K562 (cell line): Measurements from ENCODE around the gene SMAGP. TPM values are rescaled to one million over a fixed set of nuclear protein-coding genes. Genes with fewer than 3 reads are reported as not detected.

Experiments
- BDP1 ChIP-seq: IDR thresholded peaks from 3 replicates; pipeline ENCODE4 v1.6.1; 2011; ENCODE audit not compliant: insufficient read length, insufficient read depth
- CBFA2T3 ChIP-seq: fragments of 450-650 bp; IDR thresholded peaks from 2 replicates; pipeline ENCODE4 v1.6.1; 2017
- CTCFL ChIP-seq: IDR thresholded peaks from 2 replicates; pipeline ENCODE4 v1.6.1; 2011; ENCODE audit warnings: borderline replicate concordance, low read depth, mild to moderate bottlenecking, moderate library complexity, low read length; ENCODE audit not compliant: insufficient read depth, poor library complexity, severe bottlenecking
- E2F8 ChIP-seq: fragments of 450-650 bp; IDR thresholded peaks from 2 replicates; pipeline ENCODE4 v1.7.1; 2018; ENCODE audit warnings: mild to moderate bottlenecking, low read depth; ENCODE audit not compliant: partially characterized antibody
- ELF2 ChIP-seq: fragments of 250-450 bp; sonication (Bioruptor Pico); IDR thresholded peaks from 2 replicates; pipeline ENCODE4 v1.5.0; 2021; ENCODE audit warnings: mild to moderate bottlenecking
- ETV6 ChIP-seq, 3 experiments: fragments of 150-350 bp in 1 of 3; sonication (generic) in 1 of 3; formaldehyde crosslinking in 1 of 3; IDR thresholded peaks; 2 replicates each; pipeline versions ENCODE4 v1.6.1 to v1.8.0; 2014 to 2022; ENCODE audit warnings: borderline replicate concordance in 2 of 3, low read depth in 2 of 3, antibody characterized with exemption in 1 of 3, low read length in 1 of 3, mild to moderate bottlenecking in 1 of 3, missing genetic modification reagents in 1 of 3
- HNRNPL ChIP-seq: fragments of 200-400 bp; formaldehyde crosslinking; IDR thresholded peaks from 2 replicates; pipeline ENCODE4 v1.6.1; 2017; ENCODE audit warnings: low read depth, mild to moderate bottlenecking, low read length
- IRF2 ChIP-seq: sonication (generic); formaldehyde crosslinking; IDR thresholded peaks from 2 replicates; pipeline ENCODE4 v1.8.1; 2022; ENCODE audit warnings: mild to moderate bottlenecking, missing genetic modification reagents
- KDM5B ChIP-seq: fragments of 200-600 bp; sonication (generic); IDR thresholded peaks from 2 replicates; pipeline ENCODE4 v1.6.1; 2012; ENCODE audit warnings: low read depth, mild to moderate bottlenecking, moderate library complexity, low read length, control low read depth, inconsistent platforms; ENCODE audit not compliant: insufficient replicate concordance
- MCM7 ChIP-seq, 2 experiments: fragments of 450-650 bp; IDR thresholded peaks; 2 replicates each; pipeline ENCODE4 v1.6.1; 2016 to 2018
- NELFE ChIP-seq: IDR thresholded peaks from 2 replicates; pipeline ENCODE4 v1.6.1; 2011; ENCODE audit warnings: mild to moderate bottlenecking; ENCODE audit not compliant: insufficient read depth, insufficient read length
- POLR2H ChIP-seq: IDR thresholded peaks from 2 replicates; pipeline ENCODE4 v1.6.1; 2016; ENCODE audit warnings: missing genetic modification characterization, low read depth, mild to moderate bottlenecking, control low read depth, missing compliant biosample characterization, moderate library complexity
- RBFOX2 ChIP-seq: fragments of 200-400 bp; formaldehyde crosslinking; IDR thresholded peaks from 2 replicates; pipeline ENCODE4 v1.6.1; 2017; ENCODE audit warnings: low read depth, mild to moderate bottlenecking, low read length, moderate library complexity
- RFX5 ChIP-seq: IDR thresholded peaks from 2 replicates; pipeline ENCODE4 v1.6.1; 2011; ENCODE audit warnings: low read depth, mild to moderate bottlenecking, improper control_type of control experiment, low read length
- SMAD4 ChIP-seq: fragments of 250-450 bp; sonication (Bioruptor Pico); conservative IDR thresholded peaks from 2 replicates; pipeline ENCODE4 v1.8.0; 2021; ENCODE audit warnings: inconsistent platforms, mild to moderate bottlenecking, moderate library complexity
- TAF7 ChIP-seq: fragments of 450-650 bp; IDR thresholded peaks from 2 replicates; pipeline ENCODE4 v1.6.1; 2016; ENCODE audit warnings: missing genetic modification characterization, missing compliant biosample characterization
- ZNF384 ChIP-seq: IDR thresholded peaks from 2 replicates; pipeline ENCODE4 v1.6.1; 2012; ENCODE audit warnings: low read depth, low read length, improper control_type of control experiment
- ZNF408 ChIP-seq: fragments of 250-450 bp; sonication (Bioruptor Pico); IDR thresholded peaks from 2 replicates; pipeline ENCODE4 v1.4.0; 2020; ENCODE audit warnings: low read depth, mild to moderate bottlenecking, moderate library complexity
- polyA plus RNA-seq, 8 experiments: library from polyadenylated mRNA; depleted of rRNA in 4 of 8; stranded (reverse) in 5 of 8; unstranded in 3 of 8; fragments of >200 nt; fragmentation: Nextera tagmentation in 2 of 8; fragmentation: Illumina TruSeq in 1 of 8; extraction: Ambion mirVana in 2 of 8; extraction: Trizol in 1 of 8; gene quantifications; 2 replicates each; pipeline versions ENCODE4 v1.2.1 to v1.2.3, GENCODE V29; 2011 to 2014; ENCODE audit warnings: inconsistent platforms in 1 of 8, missing spikeins in 1 of 8
- total RNA-seq, 7 experiments: library from RNA; depleted of rRNA in 6 of 7; stranded (reverse); fragments of >200 nt in 6 of 7; fragmentation: Illumina TruSeq in 2 of 7; extraction: Trizol in 2 of 7; gene quantifications; 2 replicates each; pipeline versions ENCODE4 v1.2.1 to v1.2.3, GENCODE V29; 2011 to 2021; ENCODE audit warnings: low replicate concordance in 1 of 7
- TF ChIP-seq, protein P1 (sequence below): sonication (generic); formaldehyde crosslinking; IDR thresholded peaks from 2 replicates; pipeline ENCODE4 v1.8.1; 2022; ENCODE audit warnings: missing genetic modification reagents
- TF ChIP-seq, protein P2 (sequence below): sonication (generic); formaldehyde crosslinking; IDR thresholded peaks from 2 replicates; pipeline ENCODE4 v1.8.0; 2022; ENCODE audit warnings: mild to moderate bottlenecking, missing genetic modification reagents

SMAGP gene
- total and polyA plus RNA-seq, 9 of the 15 experiments (the other 6 are each of a cell fraction or from before 2014, with no cell fraction given) = 23.1 to 62.3 (median 29.9) TPM

GRCh38 chr12:51270067-51270950 is at the start of gene SMAGP (continued):
- TF ChIP-seq RFX5 = no peak
- no peak for TF ChIP-seq CBFA2T3
- TF ChIP-seq NELFE = no peak
- TF ChIP-seq RBFOX2 = peak; percentile 82
- TF ChIP-seq, protein P1, sequence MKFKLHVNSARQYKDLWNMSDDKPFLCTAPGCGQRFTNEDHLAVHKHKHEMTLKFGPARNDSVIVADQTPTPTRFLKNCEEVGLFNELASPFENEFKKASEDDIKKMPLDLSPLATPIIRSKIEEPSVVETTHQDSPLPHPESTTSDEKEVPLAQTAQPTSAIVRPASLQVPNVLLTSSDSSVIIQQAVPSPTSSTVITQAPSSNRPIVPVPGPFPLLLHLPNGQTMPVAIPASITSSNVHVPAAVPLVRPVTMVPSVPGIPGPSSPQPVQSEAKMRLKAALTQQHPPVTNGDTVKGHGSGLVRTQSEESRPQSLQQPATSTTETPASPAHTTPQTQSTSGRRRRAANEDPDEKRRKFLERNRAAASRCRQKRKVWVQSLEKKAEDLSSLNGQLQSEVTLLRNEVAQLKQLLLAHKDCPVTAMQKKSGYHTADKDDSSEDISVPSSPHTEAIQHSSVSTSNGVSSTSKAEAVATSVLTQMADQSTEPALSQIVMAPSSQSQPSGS (CRISPR knock-in tag) = no peak
- TF ChIP-seq BDP1 = no peak
- TF ChIP-seq KDM5B = no peak
- TF ChIP-seq E2F8 = no peak
- no peak for TF ChIP-seq ZNF384
- no peak for TF ChIP-seq SMAD4 (CRISPR knock-in tag)
- TF ChIP-seq, protein P2, sequence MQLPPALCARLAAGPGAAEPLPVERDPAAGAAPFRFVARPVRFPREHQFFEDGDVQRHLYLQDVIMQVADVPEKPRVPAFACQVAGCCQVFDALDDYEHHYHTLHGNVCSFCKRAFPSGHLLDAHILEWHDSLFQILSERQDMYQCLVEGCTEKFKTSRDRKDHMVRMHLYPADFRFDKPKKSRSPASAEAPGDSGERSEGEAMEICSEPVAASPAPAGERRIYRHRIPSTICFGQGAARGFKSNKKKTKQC (CRISPR knock-in tag) = no peak
- TF ChIP-seq ETV6 (IDR thresholded peaks at IDR 0.05; ENCODE audit: borderline replicate concordance in 1 of 2, low read depth in 2 of 2, low read length in 1 of 2) = no peak
- TF ChIP-seq ETV6 (CRISPR knock-in tag; IDR thresholded peaks at IDR 0.05; ENCODE audit: borderline replicate concordance) = no peak
- TF ChIP-seq TAF7 = no peak
- no peak for TF ChIP-seq POLR2H (tag)
- TF ChIP-seq ELF2 (CRISPR knock-in tag) = no peak
- TF ChIP-seq ZNF408 = no peak
- peak; percentile 73; the same call in 1 of the 2 replicates for TF ChIP-seq HNRNPL
- TF ChIP-seq IRF2 (CRISPR knock-in tag) = no peak
- TF ChIP-seq CTCFL = no peak
- no peak for TF ChIP-seq MCM7 (IDR thresholded peaks at IDR 0.05)
